Left hindlimb (tissue), 1 donor: ENCODE results near the gene MCEE.
"Not testable (repeated sequence)": the region's sequence is repeated elsewhere in the genome, so short reads cannot be mapped to it uniquely, and the experiment has no call there.

Experiments used
- DNase-seq: peaks from one replicate; pipeline ENCODE4 v3.0.0-alpha.2; 2018

The MCEE gene

DNA sequence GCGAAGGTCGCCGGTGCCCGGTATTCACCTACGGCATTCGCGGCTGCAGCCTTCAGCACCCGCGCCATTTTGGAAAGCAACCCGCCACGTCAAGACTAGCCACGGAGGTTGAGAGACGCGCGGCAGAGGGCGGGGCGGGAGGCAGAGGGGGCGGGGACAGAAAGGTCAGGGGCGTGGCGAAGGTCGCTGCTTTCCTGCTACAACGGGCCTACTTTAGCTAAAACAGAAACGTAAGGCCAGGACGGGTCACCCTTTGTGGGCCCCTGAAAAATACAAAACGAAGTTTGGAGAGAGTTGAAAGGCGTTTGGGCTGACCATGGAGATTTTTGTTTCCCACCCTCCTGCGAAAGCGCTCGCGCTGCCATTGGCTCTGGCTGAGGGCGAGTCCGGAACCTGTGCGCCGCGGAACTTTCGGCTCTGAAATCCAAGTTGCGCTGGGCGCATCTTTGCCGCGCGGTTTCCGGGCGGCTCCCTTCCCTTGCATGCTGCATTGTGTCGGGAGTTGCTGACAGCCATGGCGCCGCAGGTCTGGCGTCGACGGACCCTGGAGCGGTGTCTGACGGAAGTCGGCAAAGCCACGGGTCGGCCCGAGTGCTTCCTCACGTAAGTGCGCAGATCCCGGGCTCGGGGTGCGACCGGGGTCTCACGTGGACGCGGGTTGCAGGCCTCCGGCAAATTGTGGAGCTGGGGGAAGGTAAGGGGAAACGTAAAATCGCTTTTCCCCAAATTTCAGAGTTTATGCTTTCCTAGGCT, at the start of gene MCEE, which contains the start of gene MPHOSPH10:
Gene MCEE, minus strand, starts transcription at position 78 of the 753 bp plus-strand sequence. Its CDS starts 10 bp downstream, at position 68.
Gene MPHOSPH10, plus strand, starts transcription at position 483 of the 753 bp plus-strand sequence. Its CDS starts 32 bp downstream, at position 515.
- DNase-seq = peak; percentile 94

- DNase-seq = not testable (repeated sequence)
Measured at GRCh38 chr2:71178836-71179235, 48.8 kb upstream of the MCEE start.

- no peak for DNase-seq
Measured at GRCh38 chr2:71174207-71174606, 44.2 kb upstream of the MCEE start.

DNA sequence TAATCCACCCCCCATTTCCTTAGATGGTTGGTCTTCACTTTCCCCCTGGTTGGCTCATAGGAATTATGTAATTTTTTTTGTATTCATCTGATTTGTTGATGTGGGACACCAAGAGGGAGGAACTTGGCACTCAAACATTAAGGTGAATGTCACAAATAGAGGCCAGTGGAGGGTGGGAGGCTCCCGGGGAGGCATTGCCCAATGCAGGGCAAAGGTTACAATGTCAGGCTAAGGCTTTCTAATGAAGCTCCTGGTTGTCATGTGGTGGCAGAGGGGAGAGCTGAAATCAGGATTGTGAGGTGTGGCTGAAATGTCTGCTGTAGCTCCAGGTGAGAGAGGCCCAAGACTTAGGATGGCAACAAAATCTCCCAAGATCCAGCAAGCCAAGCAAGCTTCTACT, 43.1 kb upstream of the MCEE start:
- DNase-seq = no peak

- no peak for DNase-seq
Measured at GRCh38 chr2:71166812-71167211, 36.8 kb upstream of the MCEE start.

- DNase-seq = peak; percentile 52
Measured at GRCh38 chr2:71157124-71157793, 27.2 kb upstream of the MCEE start.

DNA sequence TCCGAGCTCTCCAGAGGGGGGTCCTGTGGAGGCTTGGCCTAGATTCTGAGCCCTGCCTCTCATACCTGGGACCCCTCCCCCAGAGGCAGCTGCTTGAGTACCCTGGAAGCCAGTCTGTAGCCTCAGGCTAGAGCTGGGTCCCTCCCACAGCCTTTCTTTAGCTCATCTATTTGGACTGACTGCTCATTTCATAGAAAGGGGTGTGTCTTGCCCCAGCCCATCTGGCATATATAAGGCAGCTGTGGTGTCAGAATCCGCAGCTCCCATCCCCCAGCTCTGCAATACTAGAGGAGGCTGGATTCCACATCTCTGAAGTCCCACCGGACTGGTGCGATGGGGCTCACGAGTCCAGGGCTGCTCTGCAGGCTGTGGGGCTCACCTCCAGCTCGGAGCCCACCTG, 26.5 kb upstream of the MCEE start:
- no peak for DNase-seq

DNA sequence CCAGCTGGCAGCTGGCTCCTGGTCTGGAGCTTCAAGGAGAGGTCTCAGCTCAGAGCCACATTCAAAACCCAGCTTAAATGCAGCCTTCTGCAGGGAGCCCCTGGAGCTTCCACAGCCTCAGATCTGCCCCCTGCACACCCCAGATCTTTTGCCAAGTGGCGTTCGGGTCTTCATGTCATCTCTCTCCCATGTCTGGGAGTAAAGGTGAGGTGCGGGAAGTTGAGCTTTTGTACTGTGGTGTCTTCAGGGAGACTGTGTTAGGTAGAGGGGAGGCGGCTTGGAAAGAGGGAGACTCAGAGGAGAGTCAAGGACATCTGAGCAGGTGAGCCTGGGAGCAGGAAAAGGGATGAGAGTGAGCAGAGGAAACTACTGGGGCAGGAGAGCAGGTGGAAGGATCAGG, 25.8 kb upstream of the MCEE start:
- DNase-seq = no peak

GRCh38 chr2:71154798-71155197, 24.8 kb upstream of the MCEE start:
- no peak for DNase-seq

DNA sequence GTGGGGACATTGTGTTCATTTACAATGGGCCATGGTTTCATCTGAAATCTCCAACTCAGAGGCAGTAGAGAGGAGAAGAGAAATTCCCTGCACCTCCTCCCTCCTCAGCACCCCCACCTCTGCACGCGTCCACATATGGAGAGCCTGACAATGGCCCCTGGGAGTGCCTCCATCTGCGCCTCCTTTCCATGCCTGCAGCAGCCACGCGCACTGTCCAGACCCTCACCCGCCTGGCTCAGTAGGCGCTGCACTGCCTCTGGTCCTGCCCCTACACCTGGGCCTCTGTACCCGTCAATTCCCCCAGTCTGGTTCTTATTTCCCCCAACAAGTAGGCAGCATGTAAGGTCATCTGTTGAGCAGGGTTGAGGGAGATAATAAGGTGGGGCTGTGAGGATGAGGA, 24.2 kb upstream of the MCEE start:
- DNase-seq = no peak

- DNase-seq = no peak
Measured at GRCh38 chr2:71153585-71154224, 23.7 kb upstream of the MCEE start.

- no peak for DNase-seq
Measured at GRCh38 chr2:71151620-71152019, 21.6 kb upstream of the MCEE start.

DNA sequence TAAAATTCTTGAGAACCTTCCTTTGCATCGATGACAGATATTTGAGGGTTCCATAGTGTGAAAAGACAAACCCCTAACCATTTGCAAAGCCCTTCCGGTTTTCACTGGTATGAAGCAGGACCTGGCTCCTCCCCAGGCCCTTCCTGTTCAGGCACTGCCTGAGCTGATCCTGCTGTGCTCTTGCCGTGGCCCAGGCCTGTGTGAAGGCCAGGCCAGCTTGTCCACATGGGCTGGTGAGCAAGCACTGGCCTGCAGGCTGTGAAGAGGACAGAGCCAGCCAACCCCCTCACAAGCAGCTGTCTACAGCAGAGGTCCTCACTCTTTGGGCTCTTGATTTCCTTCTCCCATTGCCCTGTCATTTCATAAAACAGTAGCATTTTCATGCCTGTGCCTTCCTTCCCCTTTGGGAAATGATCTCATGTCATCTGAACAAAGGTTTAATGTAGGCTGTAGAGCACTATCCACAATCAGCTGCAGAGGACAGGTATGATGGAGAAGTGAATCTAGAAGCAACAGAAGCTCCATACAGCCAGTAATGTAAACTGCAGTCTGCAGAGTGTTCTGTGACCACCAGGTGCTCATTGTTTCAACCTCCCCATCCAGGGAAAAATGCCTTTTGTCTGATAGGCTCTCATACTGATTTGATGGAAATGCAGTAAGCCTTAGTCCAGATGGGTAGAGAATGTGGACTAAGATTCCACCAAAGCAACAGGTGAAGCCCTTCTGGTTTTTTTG, 20.2 kb upstream of the MCEE start:
- no peak for DNase-seq

DNA sequence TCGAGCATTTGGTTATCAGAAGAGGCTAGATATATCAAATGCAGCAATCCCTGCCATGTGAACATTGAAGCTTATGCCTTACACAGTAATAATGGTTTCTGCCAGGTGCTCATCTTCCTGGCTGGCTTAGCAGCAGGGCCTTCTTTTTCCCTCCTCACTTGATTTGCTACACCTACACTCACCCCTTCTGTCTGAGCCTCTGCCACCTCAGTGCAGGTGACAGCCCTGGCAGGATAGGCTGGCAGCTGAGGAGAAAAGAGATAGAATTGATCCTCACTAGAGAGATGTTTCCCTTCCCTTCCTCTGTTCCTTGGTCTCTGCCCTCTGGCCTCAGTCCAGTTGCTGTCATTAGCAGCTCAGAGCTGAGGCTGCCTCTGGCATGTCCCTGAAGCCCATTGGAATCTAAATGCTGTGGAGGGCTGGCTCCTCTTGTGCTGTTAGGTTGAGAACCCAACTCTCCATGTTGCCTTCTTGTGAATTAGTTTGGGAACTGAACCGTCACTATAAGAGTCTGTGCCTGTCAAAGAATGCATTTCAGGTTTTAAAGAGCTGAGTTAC, 18.6 kb upstream of the MCEE start:
- DNase-seq = no peak

DNA sequence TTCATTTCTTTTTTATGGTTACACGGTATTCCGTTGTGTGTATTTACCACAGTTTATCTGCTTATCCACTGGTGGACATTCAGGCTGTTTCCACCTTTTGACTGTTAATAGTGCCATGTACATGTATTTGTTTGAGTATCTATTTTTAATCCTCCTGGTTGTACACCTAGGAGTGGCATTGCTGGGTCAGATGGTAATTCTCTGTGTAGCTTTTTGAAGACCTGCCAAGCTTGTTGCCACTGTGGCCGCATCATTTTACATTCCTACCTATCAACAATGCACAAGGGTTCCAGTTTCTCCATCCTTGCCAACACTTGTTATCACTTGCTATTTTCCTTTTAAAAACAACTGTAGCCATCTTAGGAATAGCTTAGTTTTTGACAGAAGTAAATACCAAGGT, 13.8 kb upstream of the MCEE start:
- DNase-seq = no peak

- no peak for DNase-seq
Measured at GRCh38 chr2:71136174-71136573, 6.1 kb upstream of the MCEE start.

DNA sequence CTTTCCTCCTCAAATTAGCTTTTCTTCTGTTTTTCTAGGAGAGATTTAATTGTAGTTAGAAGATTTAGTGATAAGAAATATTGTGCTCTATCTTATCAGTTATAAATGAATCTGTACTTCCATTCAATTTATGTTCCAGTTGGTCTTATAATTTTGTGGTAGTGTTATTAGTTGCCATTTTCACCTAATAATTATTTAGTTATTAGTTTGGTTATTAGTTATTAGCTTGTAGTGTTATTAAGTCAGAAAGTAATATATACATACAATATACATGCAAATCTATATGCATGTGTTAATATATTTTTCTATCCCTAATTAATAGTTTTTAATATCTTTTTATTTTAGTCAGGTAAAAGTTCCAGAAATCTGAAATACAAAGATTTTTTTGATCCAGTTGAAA, 3.6 kb upstream of the MCEE start:
- DNase-seq = no peak

DNA sequence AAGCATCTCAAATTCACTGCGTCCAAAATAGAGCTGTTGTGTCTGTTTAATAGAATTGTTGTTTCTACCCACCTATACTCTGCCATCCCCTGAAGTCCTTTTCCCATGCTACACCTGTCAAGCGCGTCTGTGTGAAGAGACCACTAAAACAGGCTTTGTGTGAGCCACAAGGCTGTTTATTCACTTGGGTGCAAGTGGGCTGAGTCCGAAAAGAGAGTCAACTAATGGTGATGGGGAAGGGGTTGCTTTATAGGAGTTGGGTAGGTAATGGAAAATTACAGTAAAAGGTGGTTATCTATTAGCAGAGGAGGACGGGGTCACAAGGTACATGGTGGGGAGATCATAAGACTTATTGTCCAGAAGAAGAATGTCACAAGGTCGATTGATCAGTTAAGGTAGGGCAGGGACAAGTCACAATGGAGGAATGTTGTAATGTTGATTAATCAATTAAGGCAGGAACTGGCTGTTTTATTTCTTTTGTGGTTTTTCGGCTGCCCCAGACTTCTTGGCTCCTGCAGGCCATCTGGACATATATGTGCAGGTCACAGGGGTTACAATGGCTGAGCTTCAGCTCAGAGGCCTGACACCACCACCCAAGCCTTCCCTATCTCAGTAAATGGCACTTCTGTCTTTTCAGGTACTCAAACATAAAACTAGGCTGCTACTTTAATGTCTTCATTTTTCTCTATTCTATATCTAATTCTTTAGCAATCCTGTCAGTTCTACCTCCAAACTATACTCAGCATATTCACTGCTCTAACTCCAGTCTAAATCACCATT, 1.5 kb upstream of the MCEE start:
- not testable (repeated sequence) for DNase-seq

- DNase-seq = no peak
Measured at GRCh38 chr2:71130905-71131244, 846 bp upstream of the MCEE start.

DNA sequence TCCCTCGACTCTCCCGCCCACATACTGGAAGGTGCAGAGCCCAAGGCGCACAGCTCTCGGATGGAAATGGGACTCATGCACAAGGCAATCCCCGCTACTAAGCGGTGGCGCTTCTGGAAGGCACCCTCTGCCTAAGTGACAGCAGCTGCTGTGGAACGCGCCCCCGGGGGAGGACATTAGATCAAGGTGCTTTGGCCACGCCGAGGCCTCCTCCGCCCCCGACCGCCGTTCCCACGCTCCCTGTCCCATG, 202 bp downstream of the MCEE start:
- no peak for DNase-seq

- no peak for DNase-seq
Measured at GRCh38 chr2:71129114-71129901, 721 bp downstream of the MCEE start.

DNA sequence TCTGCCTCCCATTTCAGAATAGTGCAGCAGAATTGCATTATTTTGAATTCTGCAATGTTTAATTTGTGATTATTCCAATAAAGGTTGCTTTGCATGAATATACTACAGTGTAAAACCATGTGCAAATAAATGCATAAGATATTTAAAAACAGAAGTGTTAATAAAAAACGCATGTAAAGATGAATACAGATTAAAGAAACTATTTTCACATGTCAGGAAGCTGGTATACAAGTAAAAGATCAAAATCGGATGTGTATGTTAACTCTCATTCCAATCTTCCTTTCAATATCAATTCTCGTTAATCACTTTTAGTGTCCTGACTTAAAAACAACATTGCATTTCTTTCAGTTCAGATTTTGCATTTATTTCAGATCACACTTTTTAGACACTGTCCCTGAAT, 3.1 kb downstream of the MCEE start:
- no peak for DNase-seq
